ENCODE results near the gene MAZ.
A peak's percentile ranks its signal among the peaks of the same experiment; 100 is the strongest.

MAZ gene

GRCh38 chr16:29811170-29811895, 5.0 kb downstream of the MAZ start:
- TF ChIP-seq CTCF (IDR thresholded peaks at IDR 0.05; ENCODE audit: extremely low read depth, insufficient read depth, missing control alignments): no peak
- peak; percentile 93 for DNase-seq (ENCODE audit: low spot score)
- in situ Hi-C loops (cut with MboI; ENCODE audit: low pct_unique_long_range_greater_than_20kb, low sequenced_read_pairs, unreplicated experiment): no loop called here

- in situ Hi-C loops (cut with MboI; ENCODE audit: low pct_unique_long_range_greater_than_20kb, low sequenced_read_pairs, unreplicated experiment): no loop called here
- no peak for DNase-seq (ENCODE audit: low spot score)
- no peak for TF ChIP-seq CTCF (IDR thresholded peaks at IDR 0.05; ENCODE audit: extremely low read depth, insufficient read depth, missing control alignments)
These were observed 5.8 kb downstream of the MAZ start, which contains the start of gene PRRT2 for GRCh38 chr16:29811896-29812665. PRRT2 (plus strand) TSS chr16:29812193; CDS start chr16:29813055, 862 bp downstream.

- TF ChIP-seq CTCF (IDR thresholded peaks at IDR 0.05; ENCODE audit: extremely low read depth, insufficient read depth, missing control alignments): no peak
- no peak for DNase-seq (ENCODE audit: low spot score)
- in situ Hi-C loops (cut with MboI; ENCODE audit: low pct_unique_long_range_greater_than_20kb, low sequenced_read_pairs, unreplicated experiment): no loop called here
These were observed 6.7 kb downstream of the MAZ start for GRCh38 chr16:29812754-29813643.

- no peak for TF ChIP-seq CTCF (IDR thresholded peaks at IDR 0.05; ENCODE audit: extremely low read depth, insufficient read depth, missing control alignments)
- DNase-seq (ENCODE audit: low spot score): no peak
- in situ Hi-C loops (cut with MboI; ENCODE audit: low pct_unique_long_range_greater_than_20kb, low sequenced_read_pairs, unreplicated experiment): no loop called here
These were observed 7.6 kb downstream of the MAZ start for GRCh38 chr16:29813644-29814562.

- no peak for DNase-seq (ENCODE audit: low spot score)
- in situ Hi-C loops (cut with MboI; ENCODE audit: low pct_unique_long_range_greater_than_20kb, low sequenced_read_pairs, unreplicated experiment): no loop called here
- TF ChIP-seq CTCF (IDR thresholded peaks at IDR 0.05; ENCODE audit: extremely low read depth, insufficient read depth, missing control alignments): no peak
These were observed 8.3 kb downstream of the MAZ start for GRCh38 chr16:29814592-29814991.

Data from GM13977 (cell line).